Measurements from ENCODE around the gene ATOSB.

DNA sequence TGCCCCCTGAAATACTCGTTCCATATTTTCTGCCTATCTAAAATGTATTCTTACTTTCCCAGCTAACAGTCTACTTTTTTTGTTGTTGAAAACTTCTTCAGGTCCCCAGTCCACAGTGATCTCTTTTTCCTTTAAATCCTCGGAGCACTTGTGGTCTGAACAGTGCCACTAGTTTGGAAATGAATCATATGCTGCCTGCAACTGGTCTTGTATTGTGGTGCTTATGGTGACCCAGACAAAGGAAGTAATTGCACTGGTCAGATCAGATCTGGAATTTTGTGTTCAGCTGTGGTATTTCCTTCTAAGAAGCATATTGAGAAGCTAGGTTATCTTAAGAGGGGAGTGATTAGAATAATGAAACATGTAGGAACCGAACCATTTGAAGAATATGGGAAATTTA lies 49.0 kb upstream of the ATOSB start:
- TF ChIP-seq TEAD4 (IDR thresholded peaks at IDR 0.05) (no peak), YY1 (IDR thresholded peaks at IDR 0.05; ENCODE audit: low read depth) (no peak), EP300 (IDR thresholded peaks at IDR 0.05; ENCODE audit: borderline replicate concordance) (no peak), CREB1 (IDR thresholded peaks at IDR 0.05; ENCODE audit: low read depth) (no peak), FOXM1 (IDR thresholded peaks at IDR 0.05; ENCODE audit: borderline replicate concordance, low read depth) (no peak)
- TF ChIP-seq, protein P1, sequence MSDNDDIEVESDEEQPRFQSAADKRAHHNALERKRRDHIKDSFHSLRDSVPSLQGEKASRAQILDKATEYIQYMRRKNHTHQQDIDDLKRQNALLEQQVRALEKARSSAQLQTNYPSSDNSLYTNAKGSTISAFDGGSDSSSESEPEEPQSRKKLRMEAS (IDR thresholded peaks at IDR 0.05): no peak

Data from Ishikawa (cell line).